Cardiac muscle cell (in vitro differentiated cells and primary cell): Measurements from ENCODE around the gene JPH2. TPM values are rescaled to one million over a fixed set of nuclear protein-coding genes. Genes with fewer than 3 reads are reported as not detected.

Experiments
- DNase-seq, 2 donors: peaks; one replicate each; pipeline versions ENCODE4 v3.0.0 to v3.0.0-alpha.2; 2010 to 2017; ENCODE audit warnings: low read depth in 1 of 2, low spot score in 1 of 2
- H3K27ac ChIP-seq: fragments of 200-600 bp; sonication (generic); 2 replicates; pipeline ENCODE4 v1.5.1; 2016
- H3K27me3 ChIP-seq: fragments of 200-600 bp; sonication (generic); 2 replicates; pipeline ENCODE4 v1.6.0; 2016; ENCODE audit warnings: control low read depth
- H3K36me3 ChIP-seq: fragments of 200-600 bp; sonication (generic); 2 replicates; pipeline ENCODE4 v1.5.1; 2016; ENCODE audit warnings: control low read depth
- H3K4me1 ChIP-seq: fragments of 200-600 bp; sonication (generic); 2 replicates; pipeline ENCODE4 v1.8.1; 2017; ENCODE audit warnings: low read depth, mild to moderate bottlenecking, mixed run types
- H3K4me3 ChIP-seq: fragments of 200-600 bp; sonication (generic); 2 replicates; pipeline ENCODE4 v1.5.1; 2016; ENCODE audit warnings: mild to moderate bottlenecking
- H3K9me3 ChIP-seq: fragments of 200-600 bp; sonication (generic); 2 replicates; pipeline ENCODE4 v1.5.1; 2017; ENCODE audit warnings: low read depth, mild to moderate bottlenecking, control low read depth
- polyA plus RNA-seq: library from polyadenylated mRNA; unstranded; fragments of >200 nt; fragmentation: Nextera tagmentation; extraction: Ambion mirVana; gene quantifications from 2 replicates; pipeline ENCODE4 v1.2.1, GENCODE V29; 2016
- total RNA-seq: library from RNA; depleted of rRNA; stranded (reverse); fragments of >200 nt; gene quantifications from 2 replicates; pipeline ENCODE4 v1.2.3, GENCODE V29; 2016
- TF ChIP-seq, protein P1 (sequence below): IDR thresholded peaks from 2 replicates; pipeline ENCODE4 v1.5.1; 2012; ENCODE audit warnings: low read depth, mild to moderate bottlenecking, low read length

Gene JPH2
- total and polyA plus RNA-seq, 2 experiments from 2014 or later: 97.2 to 205 TPM

DNA sequence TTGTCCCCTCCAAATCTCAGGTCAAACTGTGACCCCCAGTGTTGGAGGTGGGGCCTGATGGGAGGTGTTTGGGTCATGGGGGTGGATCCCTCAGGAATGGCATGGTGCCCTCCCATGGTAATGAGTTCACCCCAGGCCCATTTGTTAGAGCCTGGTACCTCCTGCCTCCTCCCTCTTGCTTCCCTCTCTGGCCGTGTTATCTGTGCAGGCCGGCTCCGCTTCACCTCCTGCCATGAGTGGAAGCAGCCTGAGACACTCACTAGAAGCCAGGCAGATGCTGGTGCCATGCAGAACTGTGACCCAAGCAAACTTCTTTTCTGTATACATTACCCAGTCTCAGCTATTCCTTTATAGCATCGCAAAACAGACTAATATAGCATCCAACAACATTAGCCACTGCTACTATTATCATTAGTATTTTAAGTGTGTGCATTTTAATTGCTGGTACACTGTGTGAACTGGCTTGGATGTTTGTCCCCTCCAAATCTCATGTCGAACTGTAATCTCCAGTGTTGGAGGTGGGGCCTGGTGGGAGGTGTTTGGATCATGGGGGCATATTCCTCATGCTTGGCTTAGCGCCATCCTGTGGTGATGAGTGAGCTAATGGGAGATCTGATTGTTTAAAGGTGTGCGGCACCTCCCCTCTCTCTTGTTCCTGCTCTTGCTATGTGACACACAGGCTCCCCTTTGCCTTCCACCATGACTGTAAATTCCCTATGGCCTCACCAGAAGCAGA is 35.8 kb upstream of the JPH2 start:
- Histone ChIP-seq H3K27me3 (no peaks in the 10 kb centered on the region), H3K27ac (peak overlapping the region; percentile 52), H3K4me3 (no peak overlapping the region), H3K9me3 (no peaks in the 10 kb centered on the region), H3K36me3 (no peaks in the 10 kb centered on the region), H3K4me1 (peaks cover 27% of the 10 kb centered on the region)
- DNase-seq: peak in 1 of 2 donors; percentile 35
- TF ChIP-seq, protein P1, sequence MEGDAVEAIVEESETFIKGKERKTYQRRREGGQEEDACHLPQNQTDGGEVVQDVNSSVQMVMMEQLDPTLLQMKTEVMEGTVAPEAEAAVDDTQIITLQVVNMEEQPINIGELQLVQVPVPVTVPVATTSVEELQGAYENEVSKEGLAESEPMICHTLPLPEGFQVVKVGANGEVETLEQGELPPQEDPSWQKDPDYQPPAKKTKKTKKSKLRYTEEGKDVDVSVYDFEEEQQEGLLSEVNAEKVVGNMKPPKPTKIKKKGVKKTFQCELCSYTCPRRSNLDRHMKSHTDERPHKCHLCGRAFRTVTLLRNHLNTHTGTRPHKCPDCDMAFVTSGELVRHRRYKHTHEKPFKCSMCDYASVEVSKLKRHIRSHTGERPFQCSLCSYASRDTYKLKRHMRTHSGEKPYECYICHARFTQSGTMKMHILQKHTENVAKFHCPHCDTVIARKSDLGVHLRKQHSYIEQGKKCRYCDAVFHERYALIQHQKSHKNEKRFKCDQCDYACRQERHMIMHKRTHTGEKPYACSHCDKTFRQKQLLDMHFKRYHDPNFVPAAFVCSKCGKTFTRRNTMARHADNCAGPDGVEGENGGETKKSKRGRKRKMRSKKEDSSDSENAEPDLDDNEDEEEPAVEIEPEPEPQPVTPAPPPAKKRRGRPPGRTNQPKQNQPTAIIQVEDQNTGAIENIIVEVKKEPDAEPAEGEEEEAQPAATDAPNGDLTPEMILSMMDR: no peak

DNA sequence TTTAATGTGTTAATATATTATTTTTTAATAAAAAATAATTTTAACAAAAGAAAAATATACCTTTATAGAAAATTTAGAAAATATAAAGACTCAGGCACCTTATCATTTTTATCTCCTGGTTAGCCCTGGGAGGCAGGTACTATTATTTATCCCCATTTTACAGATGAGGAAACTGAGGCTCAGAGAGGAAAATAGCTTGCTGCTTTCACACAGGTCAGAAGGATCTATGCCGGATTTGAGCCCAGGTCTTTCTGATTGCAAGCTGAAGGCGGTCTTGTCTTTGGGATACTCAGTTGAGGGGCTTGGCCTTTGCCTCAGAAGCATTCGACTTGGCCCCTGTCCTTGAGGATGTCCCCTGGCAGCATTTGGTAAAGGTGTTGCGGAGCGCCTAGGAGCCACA is 35.0 kb upstream of the JPH2 start:
- no peak for DNase-seq
- no peak overlapping the region for H3K4me3 ChIP-seq
- no peaks in the 10 kb centered on the region for H3K36me3 ChIP-seq
- H3K27ac ChIP-seq: no peak overlapping the region
- no peaks in the 10 kb centered on the region for H3K9me3 ChIP-seq
- TF ChIP-seq, protein P1: no peak
- no peaks in the 10 kb centered on the region for H3K27me3 ChIP-seq
- H3K4me1 ChIP-seq: peaks cover 31% of the 10 kb centered on the region

DNA sequence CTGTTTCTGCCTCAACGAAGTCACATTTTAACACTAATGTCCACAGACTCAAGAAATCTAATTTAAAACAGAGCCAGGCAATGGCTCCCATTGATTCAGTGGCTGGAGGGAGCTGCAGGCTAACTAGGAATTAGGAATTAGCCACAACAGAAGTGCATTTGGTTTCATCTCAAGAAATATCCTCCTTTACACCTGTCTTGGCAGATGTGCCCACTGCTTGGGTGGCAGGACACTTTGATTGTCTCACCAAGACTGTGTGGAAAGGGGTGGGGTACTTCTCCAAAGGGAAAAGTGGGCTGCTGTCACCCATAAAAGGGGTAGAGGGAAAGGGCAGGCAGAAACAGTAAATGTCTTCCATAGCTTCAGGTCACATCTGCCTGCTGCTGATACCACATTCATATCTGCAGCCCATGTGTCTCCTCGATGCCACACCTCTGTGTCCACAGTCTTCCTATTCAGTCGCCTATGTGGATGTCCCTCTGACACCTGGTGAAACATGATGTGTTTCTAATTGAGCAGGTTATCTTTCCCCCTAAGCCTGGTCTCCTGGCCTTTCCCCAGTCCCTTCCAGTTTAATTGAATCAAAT is 34.5 kb upstream of the JPH2 start:
- H3K36me3 ChIP-seq: no peaks in the 10 kb centered on the region
- H3K4me1 ChIP-seq: peaks cover 31% of the 10 kb centered on the region
- TF ChIP-seq, protein P1: no peak
- no peak for DNase-seq
- peak overlapping the region; percentile 95 for H3K27ac ChIP-seq
- H3K4me3 ChIP-seq: no peak overlapping the region
- H3K9me3 ChIP-seq: no peaks in the 10 kb centered on the region
- no peaks in the 10 kb centered on the region for H3K27me3 ChIP-seq

DNA sequence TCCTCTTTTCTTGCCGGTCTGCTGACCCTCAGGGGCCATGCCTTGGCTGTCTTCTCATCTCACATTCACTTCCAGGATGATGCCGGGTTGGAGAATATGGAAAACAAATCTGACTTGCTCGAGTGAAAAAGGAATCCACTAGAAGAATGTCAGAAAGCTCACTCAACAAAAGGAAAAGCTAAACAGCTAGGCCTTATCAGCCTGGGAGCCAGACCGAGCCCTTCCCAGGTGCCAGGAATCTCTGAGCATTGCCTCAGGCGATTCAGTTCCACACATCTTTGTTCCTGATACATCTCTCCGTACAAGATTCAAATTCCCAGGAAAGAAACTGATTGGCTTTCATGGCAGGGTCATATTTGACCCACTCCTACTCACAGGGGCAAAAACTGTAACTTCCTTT is 32.8 kb upstream of the JPH2 start:
- Histone ChIP-seq H3K27me3 (no peaks in the 10 kb centered on the region), H3K36me3 (no peaks in the 10 kb centered on the region), H3K4me3 (no peak overlapping the region), H3K27ac (peak overlapping the region; percentile 95), H3K4me1 (peaks cover 31% of the 10 kb centered on the region), H3K9me3 (no peaks in the 10 kb centered on the region)
- DNase-seq: peak in 1 of 2 donors; percentile 42
- TF ChIP-seq, protein P1: no peak

DNA sequence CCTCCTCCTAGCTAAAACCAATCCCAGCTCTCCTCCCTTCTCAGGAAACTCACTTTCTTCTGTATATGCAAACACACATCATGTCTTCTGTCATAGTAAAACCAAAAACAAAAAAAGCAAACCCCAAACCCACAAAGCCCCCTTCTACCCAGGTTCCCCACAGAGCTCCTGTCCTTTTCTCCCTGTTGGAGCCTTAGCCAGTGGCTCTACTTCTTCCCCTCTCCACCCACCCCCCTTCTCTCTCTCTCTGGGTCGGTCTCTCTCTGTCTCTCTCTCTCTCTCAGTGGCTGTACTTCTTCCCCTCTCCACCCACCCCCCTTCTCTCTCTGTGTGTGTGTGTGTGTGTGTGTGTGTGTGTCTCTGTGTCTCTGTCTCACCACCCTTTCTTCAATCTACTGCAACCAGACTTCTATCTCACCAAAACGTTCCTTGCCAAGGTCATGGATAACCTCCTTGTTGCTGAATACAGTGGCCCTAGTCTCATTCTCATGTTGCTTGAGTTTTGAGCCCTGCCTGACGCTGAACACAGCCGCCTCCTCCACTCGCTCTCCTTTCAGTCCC is 32.3 kb upstream of the JPH2 start:
- H3K9me3 ChIP-seq: no peaks in the 10 kb centered on the region
- no peaks in the 10 kb centered on the region for H3K27me3 ChIP-seq
- DNase-seq: peak in 1 of 2 donors; percentile 29
- TF ChIP-seq, protein P1: no peak
- H3K4me1 ChIP-seq: peaks cover 31% of the 10 kb centered on the region
- H3K4me3 ChIP-seq: no peak overlapping the region
- H3K27ac ChIP-seq: peak overlapping the region; percentile 95
- H3K36me3 ChIP-seq: no peaks in the 10 kb centered on the region
